ENCODE data around the gene NFIB.
A peak's percentile ranks its signal among the peaks of the same experiment; 100 is the strongest.

Gene NFIB

DNA sequence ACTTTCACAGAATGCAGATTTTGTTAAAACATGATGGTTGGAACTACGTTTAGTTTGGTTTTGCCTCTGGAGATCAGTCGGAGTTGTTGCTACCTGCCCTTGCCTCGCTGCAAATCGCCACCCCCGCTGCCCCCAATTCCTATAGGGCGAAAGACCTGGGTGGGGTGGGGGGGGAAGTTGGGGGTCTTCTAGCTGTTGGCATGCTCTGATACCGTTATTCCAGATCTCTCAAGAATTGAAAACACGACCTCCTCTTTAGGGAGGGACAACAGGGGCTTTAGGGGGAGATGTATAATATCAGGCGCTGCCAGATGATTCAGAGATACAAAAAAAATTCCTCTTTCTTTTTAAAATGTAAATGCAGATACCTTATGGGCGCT, 36.4 kb upstream of the NFIB start:
- H3K9me3 ChIP-seq (ENCODE audit: control insufficient read depth in 2 of 2, low read length in 2 of 2): no peaks in the 10 kb centered on the region
- no peak overlapping the region for H3K4me3 ChIP-seq (ENCODE audit: low read length in 2 of 2)
- H3K27me3 ChIP-seq (ENCODE audit: control insufficient read depth in 1 of 2, insufficient read depth in 2 of 2, low read length in 2 of 2): peaks cover 36 to 48% of the 10 kb centered on the region in 2 donors
- no peak overlapping the region for H3K9ac ChIP-seq (ENCODE audit: low read length in 2 of 2)
- H3K4me1 ChIP-seq (ENCODE audit: control insufficient read depth, insufficient read depth, low read length): peaks cover 47% of the 10 kb centered on the region
- no peak overlapping the region for H3K27ac ChIP-seq (ENCODE audit: low read length)
- no peaks in the 10 kb centered on the region for H3K36me3 ChIP-seq (ENCODE audit: control insufficient read depth in 2 of 2, insufficient read depth in 2 of 2, low read length in 2 of 2)

DNA sequence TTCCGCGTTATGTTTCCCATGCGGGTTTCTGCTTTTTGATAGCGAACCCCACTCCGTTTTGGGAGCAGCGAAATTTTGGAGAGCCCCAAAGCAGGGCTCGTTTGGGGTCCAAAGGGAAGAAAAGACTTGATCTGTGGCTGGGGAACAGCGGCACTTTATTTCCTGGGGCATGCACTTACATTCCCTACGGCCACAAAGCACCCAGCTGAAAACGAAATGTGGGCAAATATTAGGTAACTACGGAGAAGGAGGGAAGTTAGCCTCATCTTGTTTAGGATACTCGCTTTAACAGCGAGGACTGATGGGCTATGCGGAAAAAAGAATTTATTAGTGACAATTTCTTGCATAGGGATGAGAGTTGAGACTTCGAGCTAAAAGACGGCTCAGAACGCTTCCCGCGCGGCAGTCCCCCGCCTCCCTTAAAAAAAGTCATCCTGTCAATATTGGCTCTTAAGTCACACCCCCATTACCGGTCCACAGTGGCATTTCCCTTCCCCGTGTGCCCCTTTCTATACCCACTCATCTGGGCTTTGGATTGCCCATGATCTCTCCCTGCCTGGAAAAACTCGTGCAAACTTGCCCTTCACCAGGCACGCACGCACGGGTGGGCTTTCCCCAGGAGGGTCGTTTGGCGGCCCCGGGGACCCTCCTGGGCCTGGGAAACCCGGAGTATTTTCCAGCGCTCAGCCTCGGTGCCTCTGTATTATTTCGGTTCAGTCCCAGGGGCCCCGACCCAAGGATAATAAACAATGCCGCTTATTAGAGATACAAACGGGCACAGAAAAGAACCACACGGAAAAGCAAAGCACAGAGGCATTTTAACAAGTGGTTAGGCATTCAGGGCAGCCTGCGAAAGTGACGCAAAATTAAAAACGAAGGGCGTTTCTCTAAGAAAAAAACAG, 35.8 kb upstream of the NFIB start:
- Histone ChIP-seq H3K36me3 (ENCODE audit: control insufficient read depth in 2 of 2, insufficient read depth in 2 of 2, low read length in 2 of 2) (no peaks in the 10 kb centered on the region), H3K9ac (ENCODE audit: low read length in 2 of 2) (peak overlapping the region; percentile 21 to 41), H3K27me3 (ENCODE audit: control insufficient read depth in 1 of 2, insufficient read depth in 2 of 2, low read length in 2 of 2) (peaks cover 43 to 53% of the 10 kb centered on the region in 2 donors), H3K4me1 (ENCODE audit: control insufficient read depth, insufficient read depth, low read length) (peaks cover 50% of the 10 kb centered on the region), H3K27ac (ENCODE audit: low read length) (peak overlapping the region; percentile 73), H3K9me3 (ENCODE audit: control insufficient read depth in 2 of 2, low read length in 2 of 2) (no peaks in the 10 kb centered on the region), H3K4me3 (ENCODE audit: low read length in 2 of 2) (peak overlapping the region; percentile 56 to 76)

DNA sequence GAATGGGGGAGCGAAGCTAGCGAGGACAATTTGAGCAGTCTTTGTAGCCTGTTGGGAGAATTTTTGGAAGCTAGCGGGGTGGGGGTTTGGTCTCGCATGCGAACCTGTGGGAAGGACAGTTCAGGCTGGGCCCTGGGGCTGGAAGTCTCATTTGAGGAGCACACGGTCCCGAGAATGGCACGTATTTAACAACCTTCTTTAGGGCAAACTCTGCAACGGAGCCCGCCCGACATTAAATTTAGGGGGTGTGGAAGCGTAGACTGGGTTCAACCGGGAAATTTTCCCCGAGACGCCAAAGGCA, 35.2 kb upstream of the NFIB start:
- H3K4me3 ChIP-seq (ENCODE audit: low read length in 2 of 2): peak overlapping the region; percentile 56 to 76
- H3K27ac ChIP-seq (ENCODE audit: low read length): peak overlapping the region; percentile 73
- no peaks in the 10 kb centered on the region for H3K36me3 ChIP-seq (ENCODE audit: control insufficient read depth in 2 of 2, insufficient read depth in 2 of 2, low read length in 2 of 2)
- peaks cover 46 to 56% of the 10 kb centered on the region in 2 donors for H3K27me3 ChIP-seq (ENCODE audit: control insufficient read depth in 1 of 2, insufficient read depth in 2 of 2, low read length in 2 of 2)
- H3K9ac ChIP-seq (ENCODE audit: low read length in 2 of 2): peak overlapping the region; percentile 29 to 41
- peaks cover 50% of the 10 kb centered on the region for H3K4me1 ChIP-seq (ENCODE audit: control insufficient read depth, insufficient read depth, low read length)
- H3K9me3 ChIP-seq (ENCODE audit: control insufficient read depth in 2 of 2, low read length in 2 of 2): no peaks in the 10 kb centered on the region

DNA sequence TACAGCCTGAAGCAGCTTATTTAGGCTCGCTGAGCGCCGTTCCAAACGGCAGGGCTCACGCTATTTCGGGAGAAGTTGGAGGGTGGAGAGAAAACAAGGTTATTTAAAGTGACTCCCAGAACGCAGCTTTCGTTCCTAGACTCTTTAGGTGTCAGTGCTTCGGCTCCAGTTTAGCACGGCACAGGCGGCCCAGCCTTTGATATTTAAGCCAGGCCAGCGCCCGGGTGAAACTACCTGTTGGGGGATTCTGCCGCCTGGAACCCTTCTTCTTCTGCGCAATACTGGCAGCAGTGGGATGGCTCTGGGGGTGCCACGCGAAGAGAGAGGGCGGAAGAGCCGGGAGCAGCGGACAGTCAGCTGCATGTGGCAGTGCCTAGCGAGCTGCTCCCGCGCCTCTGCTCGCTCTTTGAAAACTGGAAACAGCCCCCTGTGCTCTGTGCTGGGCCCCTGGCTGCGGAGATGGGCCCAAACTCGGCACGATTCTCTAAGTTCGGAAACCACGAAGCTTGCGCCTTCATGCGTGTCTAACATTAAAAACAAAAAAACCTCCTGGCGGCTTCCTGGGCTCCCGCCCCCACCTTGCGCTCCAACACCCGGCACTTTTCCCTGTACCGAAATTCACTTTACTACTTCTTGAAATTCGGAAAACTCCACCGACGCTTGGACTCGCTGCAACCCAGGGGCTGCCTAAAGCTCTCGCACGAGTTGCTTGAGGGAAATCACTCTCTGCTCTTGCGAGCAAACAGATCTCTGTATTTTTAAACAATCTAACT, 34.6 kb upstream of the NFIB start:
- H3K9me3 ChIP-seq (ENCODE audit: control insufficient read depth in 2 of 2, low read length in 2 of 2): no peaks in the 10 kb centered on the region
- H3K27me3 ChIP-seq (ENCODE audit: control insufficient read depth in 1 of 2, insufficient read depth in 2 of 2, low read length in 2 of 2): peaks cover 49 to 58% of the 10 kb centered on the region in 2 donors
- peak overlapping the region; percentile 56 to 76 for H3K4me3 ChIP-seq (ENCODE audit: low read length in 2 of 2)
- H3K36me3 ChIP-seq (ENCODE audit: control insufficient read depth in 2 of 2, insufficient read depth in 2 of 2, low read length in 2 of 2): no peaks in the 10 kb centered on the region
- H3K9ac ChIP-seq (ENCODE audit: low read length in 2 of 2): peak overlapping the region; percentile 29 to 52
- H3K4me1 ChIP-seq (ENCODE audit: control insufficient read depth, insufficient read depth, low read length): peaks cover 50% of the 10 kb centered on the region
- peak overlapping the region; percentile 73 for H3K27ac ChIP-seq (ENCODE audit: low read length)

DNA sequence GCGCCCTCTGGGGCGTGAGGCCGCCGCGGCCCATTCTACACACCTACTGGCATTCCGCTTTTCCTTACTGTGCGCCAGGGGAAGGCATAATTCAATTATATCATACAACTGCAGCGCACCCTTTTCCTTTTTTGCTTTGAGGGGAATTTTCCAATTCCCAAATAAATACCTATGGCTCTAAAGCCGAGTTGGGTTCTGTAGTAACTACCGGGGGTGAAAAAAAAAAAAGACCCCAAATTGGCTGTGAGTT, 34.1 kb upstream of the NFIB start:
- Histone ChIP-seq H3K9me3 (ENCODE audit: control insufficient read depth in 2 of 2, low read length in 2 of 2) (no peaks in the 10 kb centered on the region), H3K27ac (ENCODE audit: low read length) (peak overlapping the region; percentile 73), H3K4me3 (ENCODE audit: low read length in 2 of 2) (peak overlapping the region; percentile 56 to 76), H3K4me1 (ENCODE audit: control insufficient read depth, insufficient read depth, low read length) (peaks cover 54% of the 10 kb centered on the region), H3K36me3 (ENCODE audit: control insufficient read depth in 2 of 2, insufficient read depth in 2 of 2, low read length in 2 of 2) (no peaks in the 10 kb centered on the region), H3K9ac (ENCODE audit: low read length in 2 of 2) (peak overlapping the region; percentile 13 to 32), H3K27me3 (ENCODE audit: control insufficient read depth in 1 of 2, insufficient read depth in 2 of 2, low read length in 2 of 2) (peaks cover 49 to 58% of the 10 kb centered on the region in 2 donors)

- Histone ChIP-seq H3K4me3 (ENCODE audit: low read length in 2 of 2) (peak overlapping the region; percentile 56 to 76), H3K27me3 (ENCODE audit: control insufficient read depth in 1 of 2, insufficient read depth in 2 of 2, low read length in 2 of 2) (peaks cover 49 to 58% of the 10 kb centered on the region in 2 donors), H3K27ac (ENCODE audit: low read length) (peak overlapping the region; percentile 73)
These were observed 33.6 kb upstream of the NFIB start for GRCh38 chr9:14347406-14348122.

DNA sequence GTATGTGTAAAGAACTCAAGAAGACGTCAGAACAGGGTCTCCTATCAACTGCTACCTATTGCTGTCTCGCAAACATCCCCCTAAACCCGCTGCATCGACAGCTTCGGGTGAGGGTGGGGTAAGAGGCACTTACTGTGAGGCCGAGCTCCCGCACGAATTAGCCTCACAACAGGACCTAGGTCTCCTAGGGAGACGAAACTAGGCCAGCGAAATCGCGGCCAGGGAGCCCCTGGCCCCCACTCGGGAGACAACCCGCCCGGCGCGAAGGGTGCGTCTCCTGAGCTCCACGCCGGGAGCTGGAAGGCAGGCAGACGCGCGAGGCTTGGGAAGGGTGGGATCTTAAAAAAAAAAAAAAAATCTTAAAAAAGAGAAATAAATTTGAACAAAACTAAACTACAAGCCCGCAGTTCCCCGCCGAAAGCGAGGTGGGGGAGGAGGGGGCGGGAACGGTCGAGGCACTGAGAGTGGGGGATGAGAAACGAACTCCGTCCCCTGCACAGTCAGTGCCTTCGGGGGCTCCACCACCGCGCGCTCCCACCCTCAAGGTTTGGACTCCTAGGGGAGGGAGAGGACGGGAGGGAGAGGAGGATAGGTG, 33.0 kb upstream of the NFIB start:
- H3K27me3 ChIP-seq (ENCODE audit: control insufficient read depth in 1 of 2, insufficient read depth in 2 of 2, low read length in 2 of 2): peaks cover 49 to 58% of the 10 kb centered on the region in 2 donors
- no peaks in the 10 kb centered on the region for H3K36me3 ChIP-seq (ENCODE audit: control insufficient read depth in 2 of 2, insufficient read depth in 2 of 2, low read length in 2 of 2)
- peak overlapping the region; percentile 73 for H3K27ac ChIP-seq (ENCODE audit: low read length)
- peak overlapping the region; percentile 56 to 76 for H3K4me3 ChIP-seq (ENCODE audit: low read length in 2 of 2)
- no peaks in the 10 kb centered on the region for H3K9me3 ChIP-seq (ENCODE audit: control insufficient read depth in 2 of 2, low read length in 2 of 2)
- H3K4me1 ChIP-seq (ENCODE audit: control insufficient read depth, insufficient read depth, low read length): peaks cover 49% of the 10 kb centered on the region
- H3K9ac ChIP-seq (ENCODE audit: low read length in 2 of 2): peak overlapping the region; percentile 42 to 59

More at GRCh38 chr9:14347406-14348122, 33.6 kb upstream of the NFIB start:
- no peaks in the 10 kb centered on the region for H3K9me3 ChIP-seq (ENCODE audit: control insufficient read depth in 2 of 2, low read length in 2 of 2)
- peak overlapping the region; percentile 51 to 59 for H3K9ac ChIP-seq (ENCODE audit: low read length in 2 of 2)
- peaks cover 50% of the 10 kb centered on the region for H3K4me1 ChIP-seq (ENCODE audit: control insufficient read depth, insufficient read depth, low read length)
- no peaks in the 10 kb centered on the region for H3K36me3 ChIP-seq (ENCODE audit: control insufficient read depth in 2 of 2, insufficient read depth in 2 of 2, low read length in 2 of 2)

DNA sequence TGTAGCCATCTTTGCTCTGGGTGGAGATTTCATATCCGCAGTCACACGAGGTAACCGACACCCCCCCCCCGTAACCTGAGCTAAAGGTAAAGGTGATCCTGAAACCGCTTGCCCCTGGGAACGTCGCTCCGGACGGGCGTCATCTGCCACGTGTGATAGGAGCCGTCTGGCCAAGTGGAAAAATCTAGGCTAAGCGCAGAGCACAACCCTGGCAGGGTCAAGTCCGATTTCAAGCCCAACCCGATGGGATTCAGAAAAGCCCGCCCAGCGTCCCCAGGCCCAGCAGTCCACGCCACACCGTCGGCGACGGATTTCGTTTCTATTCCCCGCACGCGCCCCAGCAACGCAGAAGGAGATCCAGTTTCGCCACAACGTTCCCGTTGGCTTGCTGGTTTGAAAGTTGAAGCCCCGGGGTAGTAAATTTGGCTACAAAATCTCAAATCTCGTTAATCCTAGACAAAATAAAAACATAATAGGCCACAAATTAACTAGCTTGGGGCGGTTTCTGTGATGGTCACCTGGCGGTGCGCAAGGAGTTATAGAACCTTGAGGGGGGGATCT, 32.4 kb upstream of the NFIB start:
- Histone ChIP-seq H3K4me1 (ENCODE audit: control insufficient read depth, insufficient read depth, low read length) (peaks cover 55% of the 10 kb centered on the region), H3K36me3 (ENCODE audit: control insufficient read depth in 2 of 2, insufficient read depth in 2 of 2, low read length in 2 of 2) (no peaks in the 10 kb centered on the region), H3K27ac (ENCODE audit: low read length) (peak overlapping the region; percentile 73), H3K27me3 (ENCODE audit: control insufficient read depth in 1 of 2, insufficient read depth in 2 of 2, low read length in 2 of 2) (peaks cover 51 to 59% of the 10 kb centered on the region in 2 donors), H3K9ac (ENCODE audit: low read length in 2 of 2) (peak overlapping the region; percentile 36 to 59), H3K4me3 (ENCODE audit: low read length in 2 of 2) (peak overlapping the region; percentile 54 to 76), H3K9me3 (ENCODE audit: control insufficient read depth in 2 of 2, low read length in 2 of 2) (no peaks in the 10 kb centered on the region)

GRCh38 chr9:14345354-14346230, 31.7 kb upstream of the NFIB start:
- peaks cover 56 to 61% of the 10 kb centered on the region in 2 donors for H3K27me3 ChIP-seq (ENCODE audit: control insufficient read depth in 1 of 2, insufficient read depth in 2 of 2, low read length in 2 of 2)
- H3K36me3 ChIP-seq (ENCODE audit: control insufficient read depth in 2 of 2, insufficient read depth in 2 of 2, low read length in 2 of 2): no peaks in the 10 kb centered on the region
- no peaks in the 10 kb centered on the region for H3K9me3 ChIP-seq (ENCODE audit: control insufficient read depth in 2 of 2, low read length in 2 of 2)
- H3K4me1 ChIP-seq (ENCODE audit: control insufficient read depth, insufficient read depth, low read length): peaks cover 59% of the 10 kb centered on the region
- no peak overlapping the region for H3K27ac ChIP-seq (ENCODE audit: low read length)
- H3K9ac ChIP-seq (ENCODE audit: low read length in 2 of 2): peak overlapping the region in 1 of 2 donors; percentile 59
- peak overlapping the region; percentile 14 to 76 for H3K4me3 ChIP-seq (ENCODE audit: low read length in 2 of 2)
